KMS-11 (cell line): ENCODE measurements around the gene OCLN.
"Not testable (repeated sequence)": the region's sequence is repeated elsewhere in the genome, so short reads cannot be mapped to it uniquely, and the experiment has no call there.

Source experiments
- H2AFZ ChIP-seq: fragments of 200-600 bp; sonication (generic); 2 replicates; pipeline ENCODE4 v1.6.1; 2016; ENCODE audit warnings: antibody characterized with exemption, mixed run types, low read depth
- H3K27ac ChIP-seq: fragments of 200-600 bp; sonication (generic); 2 replicates; pipeline ENCODE4 v1.6.1; 2016; ENCODE audit warnings: mild to moderate bottlenecking, mixed run types
- H3K27me3 ChIP-seq: fragments of 200-600 bp; sonication (generic); 2 replicates; pipeline ENCODE4 v1.6.1; 2017; ENCODE audit warnings: mild to moderate bottlenecking, low read depth, mixed run types, moderate library complexity; ENCODE audit not compliant: insufficient read depth
- H3K36me3 ChIP-seq: fragments of 200-600 bp; sonication (generic); 2 replicates; pipeline ENCODE4 v1.6.1; 2017; ENCODE audit warnings: mild to moderate bottlenecking, mixed run types; ENCODE audit not compliant: insufficient read depth
- H3K4me1 ChIP-seq: fragments of 200-600 bp; sonication (generic); 2 replicates; pipeline ENCODE4 v1.6.1; 2016; ENCODE audit warnings: mild to moderate bottlenecking, low read depth, mixed run types; ENCODE audit not compliant: poor library complexity, severe bottlenecking
- H3K4me2 ChIP-seq: fragments of 200-600 bp; sonication (generic); 2 replicates; pipeline ENCODE4 v1.7.0; 2016; ENCODE audit warnings: mild to moderate bottlenecking, mixed run types
- H3K4me3 ChIP-seq: fragments of 200-600 bp; sonication (generic); IDR thresholded peaks from 2 replicates; pipeline ENCODE4 v1.6.1; 2017; ENCODE audit warnings: low read depth, low read length, mixed read lengths; ENCODE audit not compliant: insufficient read depth
- H3K79me2 ChIP-seq: fragments of 200-600 bp; sonication (generic); 2 replicates; pipeline ENCODE4 v1.6.1; 2016; ENCODE audit warnings: low read depth, mixed run types; ENCODE audit not compliant: insufficient read depth
- H3K9ac ChIP-seq: fragments of 200-600 bp; sonication (generic); 2 replicates; pipeline ENCODE4 v1.6.1; 2016; ENCODE audit warnings: mild to moderate bottlenecking, mixed run types
- H4K20me1 ChIP-seq: fragments of 200-600 bp; sonication (generic); 2 replicates; pipeline ENCODE4 v1.6.1; 2016; ENCODE audit warnings: mild to moderate bottlenecking, mixed run types; ENCODE audit not compliant: insufficient read depth

Gene OCLN

DNA sequence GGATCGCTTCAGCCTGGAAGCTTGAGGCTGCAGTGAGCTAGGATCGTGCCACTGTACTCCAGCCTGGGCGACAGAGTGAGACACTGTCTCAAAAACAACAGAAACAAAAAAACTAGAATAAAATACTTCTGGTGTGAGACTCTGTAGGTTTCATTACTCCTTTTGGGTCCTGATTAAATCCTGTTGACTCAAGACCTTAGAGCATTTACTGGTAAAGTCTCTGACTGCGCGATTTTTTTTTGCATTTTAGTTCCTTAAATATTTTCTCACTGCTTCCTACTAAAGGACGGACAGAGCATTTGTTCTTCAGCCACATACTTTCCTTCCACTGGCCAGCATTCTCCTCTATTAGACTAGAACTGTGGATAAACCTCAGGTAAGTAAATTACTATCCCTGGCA is 114.2 kb downstream of the OCLN start:
- H3K4me3 ChIP-seq, H4K20me1 ChIP-seq, H2AFZ ChIP-seq, H3K4me1 ChIP-seq, H3K79me2 ChIP-seq, H3K36me3 ChIP-seq, H3K9ac ChIP-seq, H3K4me2 ChIP-seq, H3K27ac ChIP-seq, H3K27me3 ChIP-seq: not testable (repeated sequence)
